Activated gamma-delta T cell (primary cell): ENCODE results near the gene CPEB3.
"Not testable (repeated sequence)": the region's sequence is repeated elsewhere in the genome, so short reads cannot be mapped to it uniquely, and the experiment has no call there.

Experiments
- DNase-seq: peaks from one replicate; lab custom pipeline; 2025; lab: John Stamatoyannopoulos, UW
- total RNA-seq, 2 donors: gene quantifications; one replicate each; lab custom pipeline; 2026; lab: John Stamatoyannopoulos, UW

The CPEB3 gene
- total RNA-seq, result 10.3 to 10.8 reads per million in 2 donors

DNA sequence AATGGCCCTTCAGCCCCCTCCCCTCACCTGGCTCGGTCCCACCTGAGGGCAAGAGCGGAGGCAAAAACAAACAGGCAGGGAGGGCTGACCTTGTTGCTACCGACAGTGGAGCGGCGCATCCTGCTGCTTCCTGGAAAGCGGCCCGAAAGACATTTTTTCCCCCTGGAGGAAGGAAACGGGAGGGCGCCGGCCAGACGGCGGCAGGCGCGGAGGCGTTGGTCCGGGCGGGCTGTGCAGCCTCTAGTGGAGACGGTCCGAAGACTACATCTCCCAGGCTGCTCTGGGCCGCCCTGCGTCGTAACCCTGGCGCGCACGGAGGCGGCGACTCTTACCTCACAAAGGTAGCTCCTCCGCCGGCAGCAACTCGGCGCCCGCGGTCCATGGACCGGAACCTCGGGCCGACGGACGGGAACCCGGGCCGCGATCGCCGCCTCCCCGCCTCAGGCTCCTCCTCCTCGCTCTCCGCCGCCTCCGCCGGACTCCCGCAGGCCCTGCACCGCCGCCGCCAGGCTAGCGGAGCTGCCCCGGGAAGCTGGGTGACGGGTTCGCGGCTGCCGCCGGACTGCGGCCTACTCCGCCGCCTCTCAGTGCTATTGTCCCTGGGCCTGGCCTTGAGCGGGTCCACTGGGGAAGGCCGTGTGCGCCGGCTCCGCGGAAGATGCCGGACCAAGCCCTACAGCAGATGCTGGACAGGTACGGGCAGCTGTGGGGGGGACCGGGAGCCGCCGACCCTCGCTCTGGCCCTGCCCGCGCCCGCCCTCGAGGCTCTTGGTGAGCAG lies at the start of gene CPEB3, which contains the start of gene MARCHF5:
Gene CPEB3 (minus strand): TSS at position 242 of the 779 bp plus-strand sequence. CDS start 50,728 bp downstream, outside the sequence.
Gene MARCHF5 (plus strand): TSS at position 331 of the 779 bp plus-strand sequence. CDS start 328 bp downstream, at position 659.
- peak; percentile 89 for DNase-seq

DNA sequence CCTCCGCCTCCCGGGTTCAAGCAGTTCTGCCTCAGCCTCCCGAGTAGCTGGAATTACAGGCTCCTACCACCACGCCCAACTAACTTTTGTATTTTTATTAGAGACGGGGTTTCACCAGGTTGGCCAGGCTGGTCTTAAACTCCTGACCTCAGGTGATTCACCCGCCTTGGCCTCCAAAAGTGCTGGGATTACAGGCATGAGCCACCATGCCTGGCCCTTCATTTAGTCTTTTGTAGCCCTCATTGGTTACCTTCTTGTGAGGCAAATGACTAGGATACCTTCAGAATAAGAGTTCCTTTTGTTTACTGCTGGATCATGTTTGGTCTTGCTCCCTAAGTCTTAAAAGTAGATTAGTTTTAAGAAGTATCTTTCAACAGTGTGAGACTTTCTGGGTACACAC lies 39.0 kb upstream of the CPEB3 start:
- not testable (repeated sequence) for DNase-seq

DNA sequence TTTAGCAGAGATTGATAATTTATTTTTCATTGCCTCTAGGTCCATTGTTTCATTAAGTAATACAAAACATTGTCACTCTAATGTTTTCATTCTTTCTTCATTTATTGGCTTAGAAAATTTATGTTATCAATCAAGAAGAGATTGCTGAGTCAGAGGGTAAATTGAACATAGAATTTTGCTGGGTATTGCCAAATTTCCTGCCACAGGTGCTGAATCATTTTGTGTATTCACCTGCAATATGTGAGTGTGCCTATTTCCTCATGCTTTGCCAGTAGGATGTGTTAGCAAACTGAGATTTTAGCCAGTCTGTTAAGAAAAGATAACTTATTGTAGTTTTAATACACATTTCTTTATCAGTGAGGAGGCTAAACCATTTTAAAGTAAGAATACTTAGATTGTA lies 38.1 kb upstream of the CPEB3 start:
- DNase-seq, result no peak

DNA sequence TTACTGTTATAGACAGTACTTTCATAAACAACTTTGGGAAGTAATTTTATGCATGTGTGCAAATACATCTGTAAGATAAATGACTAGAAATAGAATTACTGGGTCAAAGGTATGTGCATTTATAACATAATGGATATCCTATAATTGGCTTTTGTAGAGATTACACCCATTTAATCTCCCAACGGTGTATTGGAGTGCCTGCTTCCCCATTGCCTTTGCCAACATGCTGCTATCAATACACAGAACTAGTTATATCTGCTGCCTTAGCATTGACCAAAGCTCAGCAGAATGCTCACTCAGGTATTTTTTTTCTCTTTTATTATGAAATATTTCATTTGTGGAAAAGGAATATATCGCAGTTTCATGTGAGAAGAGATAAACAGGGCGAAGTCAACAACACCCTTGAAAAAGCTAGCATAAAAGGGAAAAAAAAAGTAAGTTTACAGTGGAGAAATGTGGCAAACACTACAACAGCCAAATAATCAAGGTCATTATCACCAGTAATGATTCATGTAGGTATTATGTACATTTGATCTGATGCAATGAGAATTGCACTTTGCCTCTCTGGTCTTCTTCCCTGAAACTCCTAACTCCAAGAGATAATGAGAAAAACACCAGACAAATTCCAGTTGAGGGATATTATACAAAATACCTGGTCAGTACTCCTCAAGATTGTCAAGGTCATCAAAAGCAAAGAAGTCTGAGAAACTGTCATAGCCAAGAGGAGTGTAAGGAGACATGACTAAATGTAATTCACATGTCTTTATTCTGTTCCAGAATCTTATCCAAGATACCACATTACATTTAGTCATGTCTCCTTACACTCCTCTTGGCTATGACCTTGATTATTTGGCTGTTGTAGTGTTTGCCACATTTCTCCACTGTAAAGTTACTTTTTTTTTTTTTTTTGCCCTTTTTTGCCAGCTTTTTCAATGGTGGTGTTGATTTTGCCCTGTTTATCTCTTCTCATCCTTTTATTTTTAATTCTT lies 36.9 kb upstream of the CPEB3 start:
- no peak for DNase-seq

DNA sequence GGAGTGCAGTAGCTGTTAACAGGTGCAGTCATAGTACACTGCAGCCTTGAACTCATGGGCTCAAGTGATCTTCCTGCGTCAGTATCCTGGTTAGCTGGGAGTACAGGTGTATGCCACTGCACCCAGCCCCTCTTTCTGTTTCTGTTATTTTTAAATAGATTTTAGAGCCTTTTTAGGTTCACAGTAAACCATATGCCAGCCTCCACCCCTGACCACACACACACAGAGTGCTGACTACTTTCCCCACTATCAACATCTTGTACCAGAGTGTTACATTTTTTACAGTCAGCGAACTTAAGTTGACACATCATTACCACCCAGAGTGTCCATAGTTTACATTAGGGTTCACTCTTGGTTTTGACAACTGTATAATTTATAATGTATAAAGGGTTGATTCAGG lies 32.2 kb upstream of the CPEB3 start:
- no peak for DNase-seq

DNA sequence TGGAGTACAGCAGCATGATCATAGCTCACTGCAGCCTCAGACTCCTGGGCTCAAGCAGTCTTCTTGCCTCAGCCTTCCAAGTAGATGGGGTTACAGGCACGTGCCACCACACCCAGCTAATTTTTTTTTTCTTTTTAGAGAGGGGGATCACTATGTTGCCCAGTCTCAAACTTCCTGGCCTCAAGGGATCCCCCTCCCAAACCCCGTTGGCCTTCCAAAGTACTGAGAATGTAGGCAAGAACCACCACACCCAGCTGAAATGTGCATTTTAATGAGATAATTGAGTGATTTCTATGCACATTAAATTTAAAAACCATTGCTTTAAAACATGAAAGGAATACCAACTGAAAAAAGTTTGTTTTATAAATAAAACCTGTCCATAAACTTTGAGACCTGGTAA lies 25.7 kb upstream of the CPEB3 start:
- DNase-seq, result no peak

DNA sequence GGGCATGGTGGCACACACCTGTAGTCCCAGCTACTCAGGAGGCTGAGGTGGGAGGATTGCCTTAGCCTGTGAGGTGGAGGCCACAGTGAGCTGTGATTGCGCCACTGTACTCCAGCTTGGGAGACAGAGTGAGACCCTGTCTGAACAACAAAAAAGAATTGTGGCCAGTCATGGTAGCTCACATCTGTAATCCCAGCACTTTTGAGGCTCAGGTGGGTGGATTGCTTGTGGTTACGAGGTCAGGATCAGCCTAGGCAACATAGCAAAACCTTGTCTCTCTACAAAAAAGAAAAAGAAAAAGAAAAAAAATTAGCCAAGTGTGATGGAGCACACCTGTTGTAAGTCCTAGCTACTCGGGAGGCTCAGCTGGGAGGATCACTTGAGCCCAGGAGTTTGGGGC lies 22.9 kb upstream of the CPEB3 start:
- no peak for DNase-seq

DNA sequence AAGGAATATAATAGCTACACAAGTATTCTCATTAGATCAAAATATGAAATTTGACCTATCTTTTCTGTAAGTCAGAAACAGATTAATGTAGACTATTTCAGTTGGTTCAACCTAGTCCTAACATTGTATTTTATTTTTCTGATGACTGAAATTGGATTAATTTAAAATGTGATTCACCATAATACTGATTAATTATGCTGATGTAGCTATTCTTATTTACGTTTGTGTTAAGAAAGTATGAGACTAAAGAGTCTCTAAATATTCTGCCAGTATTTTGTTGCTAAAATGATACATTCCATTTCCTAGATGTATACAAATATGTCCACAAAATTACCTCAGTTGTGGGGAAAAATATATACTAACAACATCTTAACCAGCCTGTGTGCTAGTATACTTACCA lies 18.4 kb upstream of the CPEB3 start:
- DNase-seq, result no peak

DNA sequence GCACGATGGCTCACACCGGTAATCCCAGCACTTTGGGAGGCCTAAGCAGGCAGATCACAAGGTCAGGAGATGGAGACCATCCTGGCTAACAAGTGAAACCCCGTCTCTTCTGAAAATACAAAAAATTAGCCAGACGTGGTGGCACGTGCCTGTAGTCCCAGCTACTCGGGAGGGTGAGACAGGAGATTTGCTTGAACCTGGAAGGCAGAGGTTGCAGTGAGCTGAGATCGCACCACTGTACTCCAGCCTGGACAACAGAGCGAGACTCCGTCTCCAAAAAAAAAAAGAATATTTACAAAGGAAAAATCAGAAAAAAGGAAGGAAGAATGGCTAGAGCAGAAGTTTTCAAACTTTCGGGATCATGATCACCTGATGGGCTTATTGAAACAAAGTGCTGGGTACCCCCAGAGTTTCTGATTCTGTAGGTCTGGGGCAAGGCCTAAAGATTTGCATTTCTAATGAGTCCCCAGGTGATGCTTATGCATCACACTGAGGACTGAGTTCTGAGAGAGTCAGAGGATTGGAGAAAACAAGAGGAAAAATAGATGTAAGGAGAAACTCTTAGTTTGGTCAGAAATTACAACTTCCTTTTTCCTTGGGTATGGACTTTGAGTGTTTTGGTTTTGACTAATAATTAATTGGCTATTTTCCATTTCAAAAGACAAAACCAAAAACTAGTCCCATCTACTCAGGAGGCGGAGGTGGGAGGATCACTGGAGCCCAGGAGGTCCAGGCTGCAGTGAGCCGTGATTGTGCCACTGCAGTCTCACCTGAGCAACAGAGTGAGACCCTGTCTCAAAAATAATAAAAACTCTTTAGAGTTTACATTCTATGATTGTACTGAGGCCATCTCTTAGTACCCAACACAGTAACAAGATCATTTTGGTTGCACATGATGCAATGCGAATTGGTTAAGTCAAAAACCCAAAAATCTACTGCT lies 14.5 kb upstream of the CPEB3 start:
- DNase-seq, result no peak

DNA sequence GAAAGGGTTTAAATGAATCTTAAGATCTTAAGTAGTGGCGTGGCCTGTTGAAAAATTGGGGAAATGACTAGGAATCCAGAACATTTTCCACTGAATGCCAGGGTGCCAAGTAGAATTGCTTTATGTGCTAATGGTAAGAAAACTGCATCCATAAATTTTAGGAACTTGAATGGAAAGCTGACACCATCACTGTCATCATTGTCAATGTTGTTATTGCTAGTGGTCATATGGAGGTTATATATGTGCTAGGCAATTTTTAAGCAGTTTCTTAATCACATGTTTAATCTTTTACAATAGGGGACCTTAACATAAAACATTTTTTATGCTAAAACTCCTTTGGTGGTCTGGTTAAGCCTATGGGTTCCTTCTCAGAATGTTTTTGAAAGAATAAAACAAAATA lies 13.2 kb upstream of the CPEB3 start:
- no peak for DNase-seq

DNA sequence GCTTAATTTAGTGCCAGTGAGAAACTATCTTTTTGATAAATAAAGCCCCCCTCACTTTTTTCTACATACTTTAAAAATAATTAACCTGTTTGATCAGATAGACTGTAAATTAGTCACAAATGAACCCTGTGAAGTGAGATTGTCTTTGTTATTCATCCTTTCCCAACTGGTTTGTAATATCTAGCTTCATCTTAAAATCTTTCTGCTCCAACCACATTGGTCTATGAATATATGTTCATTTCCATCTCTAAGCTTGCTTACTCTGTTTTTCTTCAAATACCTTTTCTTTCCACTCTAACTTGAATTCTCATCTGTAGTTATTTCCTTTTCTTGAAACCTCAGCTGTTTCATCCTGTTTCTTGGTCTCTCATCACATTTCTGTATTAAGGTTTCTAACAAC lies 12.2 kb upstream of the CPEB3 start:
- DNase-seq, result no peak

DNA sequence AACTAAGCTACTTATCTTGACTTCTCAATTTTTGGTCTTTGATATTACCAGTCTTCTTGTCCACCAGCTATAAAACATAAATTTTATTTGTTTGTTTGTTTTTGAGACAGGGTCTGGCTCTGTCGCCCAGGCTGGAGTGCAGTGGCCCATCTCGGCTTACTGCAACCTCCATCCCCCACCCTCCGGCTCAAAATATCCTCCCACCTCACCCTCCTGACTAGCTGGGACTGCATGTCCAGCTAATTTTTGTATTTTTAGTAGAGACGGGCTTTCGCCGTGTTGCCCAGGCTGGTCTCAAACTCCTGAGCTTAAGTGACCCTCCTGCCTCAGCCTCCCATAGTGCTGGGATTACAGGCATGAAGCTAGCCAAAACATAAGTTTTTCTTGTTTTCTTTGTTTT lies 7.6 kb upstream of the CPEB3 start:
- no peak for DNase-seq

DNA sequence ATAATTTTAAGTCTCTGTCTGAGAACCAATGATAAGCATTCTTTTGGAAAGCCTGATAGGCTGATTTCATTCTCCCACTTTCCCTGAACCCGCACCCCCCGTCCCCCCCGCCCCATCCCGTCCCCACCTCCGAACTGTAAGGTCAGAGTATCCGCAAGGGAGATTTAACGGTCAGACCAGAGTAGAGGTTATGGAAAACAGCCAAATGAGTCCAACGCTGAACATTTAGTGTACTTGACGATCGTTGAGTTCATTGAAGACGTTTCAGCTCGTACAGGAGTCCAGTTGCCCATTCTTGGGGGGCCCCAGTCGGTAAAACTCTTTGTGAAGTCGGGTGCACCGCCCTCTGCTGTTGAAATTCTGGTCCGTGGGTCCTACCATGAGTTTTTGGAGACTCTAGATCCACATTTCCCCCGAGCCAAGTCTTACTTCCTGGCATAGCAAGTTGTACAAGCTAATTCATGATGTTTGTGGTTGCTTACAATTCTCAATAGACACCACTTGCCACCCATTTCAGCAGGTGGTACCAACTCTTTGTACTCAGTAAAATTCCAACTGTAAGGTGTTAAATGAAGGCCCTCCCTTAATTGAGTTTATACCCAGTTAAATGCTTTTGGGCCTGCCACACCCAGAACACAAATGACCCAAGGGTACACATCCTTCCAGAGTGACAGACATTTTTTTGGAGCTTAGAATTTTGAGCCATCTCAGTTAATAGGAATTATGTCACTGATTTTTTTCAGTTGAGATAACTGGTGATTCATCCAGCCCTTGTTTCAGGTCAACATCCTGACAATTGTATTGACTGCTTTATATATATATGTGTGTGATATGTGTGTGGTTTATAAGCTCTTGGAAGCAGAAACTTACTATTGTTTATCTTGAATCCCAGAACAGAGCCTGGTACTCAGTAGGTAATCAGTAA lies 1.3 kb upstream of the CPEB3 start:
- DNase-seq, result no peak

DNA sequence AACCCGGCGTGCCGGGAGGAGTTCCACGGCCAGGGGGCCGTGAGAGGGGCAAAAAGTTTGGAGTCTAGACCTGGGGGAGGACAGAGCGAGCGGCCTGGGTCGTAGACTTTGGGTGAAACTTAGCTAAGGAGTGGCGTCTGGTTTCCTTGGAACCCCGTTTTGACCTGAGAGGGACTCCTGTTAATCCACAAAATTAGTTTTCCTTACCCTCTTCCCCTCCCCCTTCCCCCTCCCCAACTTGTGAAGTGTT lies 663 bp upstream of the CPEB3 start:
- DNase-seq, result no peak

DNA sequence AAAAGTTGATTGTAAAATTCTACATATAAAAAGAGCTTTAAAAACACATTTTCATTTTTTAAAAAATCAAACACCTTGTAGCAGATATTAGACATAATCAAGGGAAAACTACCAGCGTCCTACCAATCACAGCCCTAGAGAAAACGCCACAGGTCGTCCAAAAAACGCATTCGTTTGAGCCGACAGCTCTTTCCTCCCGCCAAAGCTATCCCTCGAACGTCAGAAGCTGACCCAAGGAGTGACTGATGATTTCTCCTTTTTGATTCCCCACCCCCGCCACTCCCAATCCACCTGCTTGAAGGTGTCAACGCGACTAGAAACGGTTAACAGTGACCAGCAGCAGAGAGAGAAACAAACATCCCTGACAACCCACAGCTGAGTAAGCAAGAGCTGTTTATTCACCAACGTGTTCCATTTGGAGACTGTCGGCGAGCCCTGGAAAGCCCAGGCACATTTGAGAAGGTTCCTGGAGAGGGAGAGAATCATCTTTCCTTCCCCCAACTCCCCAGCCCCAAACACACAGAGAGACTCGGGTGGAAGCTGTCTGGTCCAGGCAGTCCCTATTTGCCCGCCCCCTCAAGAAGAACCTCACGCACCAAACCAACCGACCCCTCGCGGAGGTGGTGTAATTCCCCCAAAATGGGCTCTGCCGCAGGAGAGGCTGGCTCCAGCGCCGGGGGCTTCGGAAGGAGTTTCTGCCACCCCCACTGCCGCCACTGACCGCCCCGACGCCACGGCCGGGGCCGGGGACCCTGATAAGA lies 622 bp downstream of the CPEB3 start:
- DNase-seq, result no peak

DNA sequence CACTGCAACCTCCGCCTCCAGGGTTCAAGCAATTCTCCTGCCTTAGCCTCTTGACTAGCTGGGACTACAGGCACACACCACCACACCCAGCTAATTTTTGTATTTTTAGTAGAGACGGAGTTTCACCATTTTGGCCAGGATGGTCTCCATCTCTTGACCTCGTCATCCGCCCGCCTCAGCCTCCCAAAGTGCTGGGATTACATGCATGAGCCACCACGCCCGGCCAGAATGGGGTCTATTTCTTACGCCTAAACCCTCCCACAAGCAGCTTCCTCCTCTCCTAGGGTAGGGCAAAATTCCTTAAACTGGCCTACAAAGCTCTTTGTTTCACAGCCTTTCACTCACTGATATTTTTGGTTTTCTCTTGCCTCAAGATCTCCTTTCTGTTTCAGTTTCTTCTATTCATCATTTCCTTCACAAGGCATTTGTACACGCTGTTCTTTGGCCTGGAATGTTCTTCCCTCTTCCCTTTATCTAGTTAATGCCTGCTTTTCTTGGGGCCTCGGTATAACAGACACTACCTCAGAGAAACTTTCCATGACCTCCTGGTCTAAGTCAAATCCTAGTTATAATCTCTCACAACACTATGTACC lies 6.7 kb downstream of the CPEB3 start:
- DNase-seq, result no peak

DNA sequence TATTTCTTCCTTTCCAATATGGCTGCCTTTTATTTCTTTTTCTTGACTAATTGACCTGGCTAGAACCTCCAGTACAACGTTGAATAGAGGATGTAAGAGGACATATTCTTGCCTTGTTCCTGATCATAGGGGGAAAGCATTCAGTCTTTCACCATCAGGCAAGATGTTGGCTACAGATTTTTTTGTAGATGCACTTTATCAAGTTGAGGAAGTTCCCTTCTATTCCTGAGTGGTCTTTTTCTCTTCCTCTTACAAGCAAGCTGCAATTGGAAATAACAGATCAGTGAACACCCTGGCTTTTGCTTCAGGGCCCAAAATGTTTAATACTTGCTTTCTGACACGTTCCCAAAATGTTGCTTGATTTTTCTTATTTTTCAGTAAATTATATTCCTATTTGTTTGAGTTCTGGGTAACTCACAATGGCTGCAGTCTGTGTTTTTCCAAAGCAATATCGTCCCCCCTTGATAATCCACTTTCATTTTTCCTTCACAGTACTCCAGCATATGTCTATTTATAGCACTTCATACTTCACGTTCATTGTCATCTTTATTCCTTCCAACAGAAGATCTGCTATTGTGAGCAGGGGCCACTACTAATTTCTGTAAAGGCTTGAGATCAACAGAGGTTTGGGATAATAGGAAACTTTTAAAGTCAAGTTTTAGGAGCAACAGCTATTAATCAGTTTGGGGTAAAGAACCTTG lies 11.7 kb downstream of the CPEB3 start:
- DNase-seq, result no peak

DNA sequence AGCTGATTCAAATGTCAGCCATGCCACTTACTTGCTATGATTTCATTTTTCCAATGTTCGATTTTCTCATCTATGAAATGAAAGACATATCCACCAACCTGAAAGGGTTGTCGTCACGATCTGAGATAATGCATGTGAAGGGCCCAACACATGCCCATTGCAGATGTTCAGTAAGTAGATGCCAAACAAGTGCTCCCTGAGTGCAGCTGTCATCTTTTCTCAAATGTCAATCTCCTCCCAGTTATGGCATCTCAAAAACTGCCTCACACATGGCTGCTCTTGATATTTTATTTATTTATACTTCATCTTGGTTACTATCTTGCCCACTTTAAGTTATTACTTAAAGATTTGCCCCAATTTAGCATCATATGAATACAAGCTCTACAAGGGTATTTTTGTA lies 16.8 kb downstream of the CPEB3 start:
- no peak for DNase-seq

DNA sequence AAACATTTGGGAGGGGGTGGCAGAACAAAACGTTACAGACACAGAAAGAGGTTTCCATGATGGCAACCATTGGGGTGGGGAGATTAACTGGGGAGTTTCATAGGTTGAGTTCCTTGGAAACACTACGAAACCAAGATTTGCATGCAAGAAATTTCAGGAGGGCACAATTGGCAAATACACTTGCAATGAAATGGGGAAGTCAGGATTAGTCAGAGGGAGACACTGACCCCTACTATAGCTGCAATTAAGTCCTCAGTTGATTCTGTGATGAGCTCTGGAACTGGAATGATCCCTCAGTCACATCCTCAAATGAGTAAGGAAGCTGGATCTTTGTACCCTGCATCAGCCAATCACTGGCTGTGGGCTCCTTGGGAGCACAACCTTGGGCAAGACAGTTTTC lies 22.1 kb downstream of the CPEB3 start:
- no peak for DNase-seq
